ENCODE measurements around the gene TECTA.
"Not testable (repeated sequence)": the region's sequence is repeated elsewhere in the genome, so short reads cannot be mapped to it uniquely, and the experiment has no call there.

The TECTA gene

DNA sequence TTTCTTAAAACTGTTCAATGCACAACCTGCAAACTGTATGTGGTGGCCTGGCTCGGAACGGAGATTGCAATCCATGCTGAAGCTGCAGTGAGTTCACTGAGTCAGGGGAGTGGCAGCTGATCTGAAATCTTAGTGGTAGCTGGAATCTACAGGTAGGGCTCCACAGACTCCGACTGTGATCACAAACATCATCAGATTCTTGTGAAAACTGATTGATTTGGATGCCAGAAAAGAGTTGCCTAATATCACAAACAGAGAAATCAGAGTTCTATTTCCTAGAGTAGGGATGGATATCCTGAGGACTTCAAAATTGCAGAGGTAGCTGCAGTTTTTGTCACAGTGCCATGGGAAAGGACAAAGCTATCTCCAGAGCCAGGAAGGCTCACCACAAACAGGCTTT lies 134.0 kb downstream of the TECTA start:
- DNase-seq (ENCODE audit: low read depth): no peak

DNA sequence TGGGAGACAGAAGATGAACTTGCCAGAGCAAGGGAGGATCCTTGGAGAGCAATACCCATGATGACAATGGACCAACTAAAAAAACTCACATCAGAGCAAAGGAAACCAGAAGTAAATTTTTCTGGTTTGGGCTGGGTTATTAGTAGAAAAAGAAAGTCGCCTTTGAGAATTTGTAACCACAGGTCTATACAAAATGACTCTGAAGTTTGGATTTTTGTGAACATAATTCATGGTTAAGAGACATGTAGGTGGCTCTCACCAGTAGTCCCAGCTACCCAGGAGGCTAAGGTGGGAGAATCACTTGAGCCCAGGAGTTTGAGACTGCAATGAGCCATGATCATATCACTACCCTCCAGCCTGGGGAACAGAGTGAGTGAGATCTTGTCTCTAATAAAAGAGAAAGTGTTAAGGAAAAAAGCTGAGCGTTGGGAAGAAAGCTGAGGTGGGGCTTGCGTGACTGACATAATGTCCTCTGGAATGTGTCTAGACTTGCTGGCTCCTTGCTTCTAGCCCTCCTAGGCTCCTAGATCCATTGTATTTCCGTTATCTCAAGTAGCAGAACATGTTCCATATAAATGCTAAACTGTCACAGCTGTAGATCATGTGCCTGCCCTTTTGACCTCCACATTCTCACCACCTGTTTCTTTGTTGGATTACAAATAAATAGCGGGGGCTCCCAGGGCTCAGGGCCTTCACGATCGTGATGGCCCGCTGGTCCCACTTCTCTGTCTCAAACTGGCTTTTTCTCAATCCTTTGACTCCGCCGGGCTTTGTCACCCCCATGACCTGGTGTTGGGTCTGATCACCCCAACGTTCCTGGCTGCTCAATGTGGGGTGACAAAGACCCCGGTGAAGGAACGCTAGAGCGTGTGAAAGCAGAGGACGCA lies 135.3 kb downstream of the TECTA start:
- no peak for DNase-seq (ENCODE audit: low read depth)

DNA sequence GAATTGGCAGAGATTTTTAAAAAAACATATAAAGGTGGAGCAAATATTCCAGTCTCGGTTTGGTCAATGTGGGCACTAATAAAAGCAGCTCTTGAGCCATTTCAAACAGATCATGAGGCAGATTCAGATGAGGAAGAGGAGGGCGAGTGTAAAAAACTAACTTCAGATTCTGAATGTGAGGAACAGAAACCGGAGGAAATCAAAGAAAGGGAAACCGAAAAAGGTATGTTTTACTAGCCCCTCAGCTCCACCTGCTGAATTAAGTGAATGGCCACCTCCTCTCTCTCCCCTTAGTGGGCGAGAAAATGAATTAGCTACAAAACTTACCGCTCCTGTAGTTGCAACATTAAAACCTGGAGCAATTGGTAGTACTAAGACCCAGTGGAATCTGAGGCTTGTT lies 136.2 kb downstream of the TECTA start:
- DNase-seq (ENCODE audit: low read depth): not testable (repeated sequence)

DNA sequence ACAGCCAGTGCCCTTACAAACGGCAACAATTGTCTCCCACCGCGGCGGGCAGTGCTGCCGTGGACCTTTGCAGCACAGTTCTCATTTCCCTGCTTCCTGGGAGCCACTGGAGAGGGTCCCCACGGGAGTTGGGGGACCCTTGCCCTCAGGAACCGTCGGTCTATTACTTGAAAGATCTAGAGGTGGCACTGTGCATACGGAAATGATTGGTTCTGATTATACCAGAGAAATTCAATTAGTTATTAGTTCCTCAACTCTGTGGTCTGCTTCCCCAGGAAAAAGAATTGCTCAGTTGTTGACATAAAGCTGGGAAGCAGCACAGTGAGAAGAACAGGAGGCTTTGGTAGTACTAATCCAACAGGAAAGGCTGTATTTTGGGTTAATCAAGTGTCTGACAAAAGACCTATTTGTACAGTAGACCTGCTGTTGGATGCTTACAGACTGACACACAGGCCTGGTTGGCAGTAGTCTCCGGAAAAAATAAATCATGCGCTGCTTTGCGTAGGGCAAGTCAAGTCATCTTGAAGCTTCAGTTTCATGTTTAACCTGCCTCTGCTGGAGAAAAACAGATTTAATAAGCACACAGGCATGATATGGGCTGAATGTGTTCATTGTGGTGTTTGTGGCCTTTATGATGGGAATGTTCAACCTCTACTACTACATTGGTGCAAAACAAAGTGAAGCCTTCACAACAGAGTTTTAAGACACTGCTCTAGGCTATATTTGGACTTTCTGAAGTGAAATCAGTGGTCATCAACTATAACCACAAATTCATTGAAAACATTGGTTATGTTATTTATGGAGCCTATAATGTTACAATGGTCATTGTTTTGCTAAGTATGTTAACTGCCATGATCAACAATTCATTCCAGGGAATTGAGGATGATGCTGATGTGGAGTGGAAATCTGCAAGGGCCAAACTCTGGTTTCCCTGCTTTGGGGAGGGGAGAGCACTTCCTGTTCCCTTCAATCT lies 136.9 kb downstream of the TECTA start:
- no peak for DNase-seq (ENCODE audit: low read depth)

DNA sequence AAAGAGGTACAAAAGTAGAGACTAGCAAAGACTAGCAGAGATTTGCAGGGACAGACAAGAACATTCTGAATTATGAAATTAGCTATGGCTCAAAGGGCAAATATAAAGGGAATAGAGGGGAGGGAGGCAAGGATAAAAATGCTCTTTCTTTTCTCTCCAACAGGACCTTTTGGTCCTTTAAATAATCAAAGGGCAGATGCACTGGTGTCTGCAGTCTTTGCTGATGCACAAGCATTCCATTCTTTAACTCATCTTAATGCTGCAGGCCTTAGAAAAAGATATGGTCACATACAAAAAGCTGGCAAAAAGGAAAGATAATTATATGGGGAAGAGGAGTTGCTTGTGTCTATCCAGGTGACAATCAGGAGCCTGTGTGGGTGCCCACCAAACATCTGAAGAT lies 137.9 kb downstream of the TECTA start:
- no peak for DNase-seq (ENCODE audit: low read depth)

DNA sequence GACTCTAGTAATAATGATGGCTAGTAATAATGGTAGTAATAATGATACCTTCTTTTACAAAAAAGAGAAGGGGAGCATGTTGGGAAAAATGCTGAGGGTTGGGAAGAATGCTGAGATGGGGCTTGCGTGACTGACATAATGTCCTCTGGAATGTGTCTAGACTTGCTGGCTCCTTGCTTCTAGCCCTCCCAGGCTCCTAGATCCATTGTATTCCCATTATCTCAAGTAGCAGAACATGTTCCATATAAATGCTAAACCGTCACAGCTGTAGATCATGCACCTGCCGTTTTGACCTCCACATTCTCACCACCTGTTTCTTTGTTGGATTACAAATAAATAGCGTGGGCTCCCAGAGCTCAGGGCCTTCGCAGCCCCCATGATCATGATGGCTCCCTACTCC lies 139.0 kb downstream of the TECTA start:
- DNase-seq (ENCODE audit: low read depth): not testable (repeated sequence)

DNA sequence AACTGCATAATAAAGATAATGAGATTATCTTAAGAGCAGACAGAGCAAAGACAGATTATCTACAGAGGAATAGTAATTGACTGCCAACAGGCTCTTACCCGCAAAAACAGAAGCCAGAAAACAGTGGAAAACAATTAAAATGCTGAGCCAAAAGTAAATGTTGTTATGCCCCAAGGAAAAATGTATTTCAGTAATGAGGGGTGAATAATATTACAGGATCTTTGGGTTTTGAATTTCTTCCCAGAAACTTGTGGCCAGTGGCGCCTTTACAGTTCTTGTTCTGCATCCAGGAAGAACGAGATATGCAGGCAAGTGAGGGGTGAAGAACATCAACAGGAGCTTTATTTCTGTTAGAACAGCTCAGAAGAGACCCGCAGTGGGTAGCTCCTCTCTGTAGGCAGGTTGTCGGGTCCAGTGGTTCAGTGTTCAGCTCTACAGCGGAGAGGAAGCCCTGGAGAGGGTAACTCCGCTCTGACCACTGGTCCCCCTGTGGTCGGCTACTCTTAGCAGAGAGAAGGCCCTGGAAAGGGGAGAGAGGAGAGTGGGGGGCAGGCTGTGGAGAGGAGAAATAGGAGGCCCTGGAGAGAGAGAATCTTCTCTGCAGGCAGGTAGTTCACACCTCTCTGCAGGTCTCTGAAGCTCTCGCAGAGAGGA lies 139.7 kb downstream of the TECTA start:
- no peak for DNase-seq (ENCODE audit: low read depth)
